HCT116 (cell line): ENCODE measurements around the gene EMP1. TPM values are rescaled to one million over a fixed set of nuclear protein-coding genes. Genes with fewer than 3 reads are reported as not detected.
A peak's percentile ranks its signal among the peaks of the same experiment; 100 is the strongest.

Experiments used
- ATAC-seq: fragments of 200-7000 bp; cut with Tn5 transposase; 2 replicates; pipeline ENCODE4 v1.9.1; 2020; ENCODE audit warnings: mild to moderate bottlenecking, moderate library complexity
- BruUV-seq: library from RNA; stranded (reverse); fragments of 400-500 nt; replicated peaks from 2 replicates; lab custom pipeline; 2021; lab: Mats Ljungman, UMichigan
- CTCF ChIA-PET: fragments of 300-600 bp; sonication (Branson Sonifier 250); formaldehyde crosslinking; loops from one replicate; lab custom pipeline; 2021; ENCODE audit warnings: antibody characterized with exemption; lab: Charles Lee
- POLR2A ChIA-PET: fragments of 300-600, 350-600 bp; sonication (Branson Sonifier 250); formaldehyde crosslinking; loops from one replicate; lab custom pipeline; 2021; ENCODE audit warnings: antibody characterized with exemption; lab: Charles Lee
- RAD21 ChIA-PET, 2 experiments: fragments of 300-600 bp; sonication (Branson Sonifier 250); formaldehyde crosslinking; loops; one replicate each; lab custom pipeline; 2023; ENCODE audit warnings: low total read pairs in 2 of 2; ENCODE audit not compliant: uncharacterized antibody in 2 of 2, unreplicated experiment in 2 of 2, low non-redundant PET in 1 of 2; lab: Charles Lee
- DNase-seq: peaks from one replicate; pipeline ENCODE4 v3.0.0-alpha.2; 2010; ENCODE audit warnings: low read depth, low spot score
- H2AFZ ChIP-seq: fragments of 200-600 bp; shearing (Covaris generic), sonication (generic); 2 replicates; pipeline ENCODE4 v1.6.1; 2017; ENCODE audit warnings: low read depth, mixed run types, mixed read lengths, antibody characterized with exemption, low read length; ENCODE audit not compliant: poor library complexity, severe bottlenecking
- H3K27ac ChIP-seq: 2 replicates; pipeline ENCODE4 v1.5.1; 2012; ENCODE audit warnings: low read depth, low read length
- H3K27me3 ChIP-seq: fragments of 200-600 bp; sonication (generic); 2 replicates; pipeline ENCODE4 v1.6.1; 2016; ENCODE audit warnings: mixed run types, low read length, mixed read lengths; ENCODE audit not compliant: insufficient read depth
- H3K36me3 ChIP-seq, 2 experiments: fragments of 200-500 bp in 1 of 2; fragments of 200-600 bp in 1 of 2; sonication (Bioruptor generic) in 1 of 2; sonication (generic) in 1 of 2; 2 replicates each; pipeline versions ENCODE4 v1.5.1 to v1.6.1; 2014 to 2016; ENCODE audit warnings: low read length in 2 of 2, inconsistent platforms in 1 of 2, mixed read lengths in 1 of 2, mixed run types in 1 of 2; ENCODE audit not compliant: insufficient read depth in 2 of 2, control insufficient read depth in 1 of 2
- H3K4me1 ChIP-seq, 2 experiments: fragments of 200-600 bp in 1 of 2; sonication (generic) in 1 of 2; 2 replicates each; pipeline versions ENCODE4 v1.5.1 to v1.6.1; 2012 to 2017; ENCODE audit warnings: low read length in 2 of 2, inconsistent platforms in 1 of 2, mild to moderate bottlenecking in 1 of 2, mixed read lengths in 1 of 2, mixed run types in 1 of 2, moderate library complexity in 1 of 2; ENCODE audit not compliant: insufficient read depth in 2 of 2, control insufficient read depth in 1 of 2
- H3K4me2 ChIP-seq: fragments of 200-600 bp; sonication (generic); 2 replicates; pipeline ENCODE4 v1.6.1; 2017; ENCODE audit warnings: mixed run types, low read length, mixed read lengths
- H3K4me3 ChIP-seq, 2 experiments: fragments of 200-600 bp in 1 of 2; sonication (generic) in 1 of 2; replicated peaks in 1 of 2; 2 replicates each; pipeline ENCODE4 v1.5.1; 2011 to 2016; ENCODE audit warnings: low read length in 2 of 2, control low read depth in 1 of 2, low read depth in 1 of 2, mild to moderate bottlenecking in 1 of 2, mixed read lengths in 1 of 2, mixed run types in 1 of 2
- H3K79me2 ChIP-seq: fragments of 200-600 bp; sonication (generic); 2 replicates; pipeline ENCODE4 v1.6.1; 2017; ENCODE audit warnings: mild to moderate bottlenecking, mixed run types, low read length, moderate library complexity, mixed read lengths; ENCODE audit not compliant: insufficient read depth
- H3K9ac ChIP-seq: fragments of 200-600 bp; sonication (generic); 2 replicates; pipeline ENCODE4 v1.6.1; 2016; ENCODE audit warnings: low read length, mixed read lengths
- H3K9me2 ChIP-seq: fragments of 200-600 bp; sonication (generic), shearing (Covaris generic); 2 replicates; pipeline ENCODE4 v1.6.1; 2017; ENCODE audit warnings: mixed run types, mild to moderate bottlenecking, moderate library complexity; ENCODE audit not compliant: insufficient read depth
- H3K9me3 ChIP-seq, 2 experiments: fragments of 200-500 bp in 1 of 2; fragments of 200-600 bp in 1 of 2; sonication (Bioruptor generic) in 1 of 2; sonication (generic) in 1 of 2; 2 replicates each; pipeline ENCODE4 v1.6.1; 2014 to 2017; ENCODE audit warnings: low read length in 2 of 2, mixed read lengths in 2 of 2, inconsistent platforms in 1 of 2, low read depth in 1 of 2, mild to moderate bottlenecking in 1 of 2, mixed run types in 1 of 2, moderate library complexity in 1 of 2; ENCODE audit not compliant: control insufficient read depth in 1 of 2, insufficient read depth in 1 of 2
- H4K20me1 ChIP-seq: fragments of 200-600 bp; sonication (generic), shearing (Covaris generic); 2 replicates; pipeline ENCODE4 v1.6.1; 2017; ENCODE audit warnings: mixed run types, mild to moderate bottlenecking, moderate library complexity; ENCODE audit not compliant: insufficient read depth
- ATF3 ChIP-seq: IDR thresholded peaks from 2 replicates; pipeline ENCODE4 v1.6.1; 2012
- CEBPB ChIP-seq: IDR thresholded peaks from 2 replicates; pipeline ENCODE4 v1.6.1; 2012; ENCODE audit warnings: low read depth
- ELF1 ChIP-seq: IDR thresholded peaks from 2 replicates; pipeline ENCODE4 v1.6.1; 2012; ENCODE audit warnings: low read depth, borderline replicate concordance
- EZH2 ChIP-seq: fragments of 200-600 bp; sonication (generic); IDR thresholded peaks from 2 replicates; pipeline ENCODE4 v1.6.1; 2017; ENCODE audit warnings: antibody characterized with exemption, mixed run types
- EZH2phosphoT487 ChIP-seq: fragments of 200-600 bp; IDR thresholded peaks from 2 replicates; pipeline ENCODE4 v1.6.1; 2018; ENCODE audit warnings: antibody characterized with exemption, borderline replicate concordance
- FOSL1 ChIP-seq: IDR thresholded peaks from 2 replicates; pipeline ENCODE4 v1.6.1; 2012; ENCODE audit warnings: low read depth
- POLR2A ChIP-seq: IDR thresholded peaks from 2 replicates; pipeline ENCODE4 v1.7.0; 2011; ENCODE audit warnings: borderline replicate concordance; ENCODE audit not compliant: insufficient read depth, insufficient read length; ENCODE audit errors: extremely low read depth
- SIN3A ChIP-seq: IDR thresholded peaks from 2 replicates; pipeline ENCODE4 v1.6.1; 2012; ENCODE audit warnings: low read depth
- SRF ChIP-seq: IDR thresholded peaks from 2 replicates; pipeline ENCODE4 v1.6.1; 2012; ENCODE audit warnings: low read depth
- ZFX ChIP-seq: fragments of 450-650 bp; IDR thresholded peaks from 2 replicates; pipeline ENCODE4 v1.6.1; 2017
- intact Hi-C: fragments of 100-400 bp; cut with micrococcal nuclease; formaldehyde crosslinking; loops from 2 replicates; pipeline ENCODE4 v1.10.0; 2022
- total RNA-seq: library from RNA; stranded (reverse); gene quantifications from one replicate; pipeline ENCODE4 v1.2.1, GENCODE V29; 2021; ENCODE audit not compliant: unreplicated experiment
- TF ChIP-seq, protein P1 (sequence below): IDR thresholded peaks from 2 replicates; pipeline ENCODE4 v1.6.1; 2012; ENCODE audit warnings: low read depth

Gene EMP1
- total RNA-seq, 1 experiment from 2014 or later, result 110 TPM

- peaks cover 0 to 11% of the 10 kb centered on the region in 2 experiments; a peak in 1 of 4 replicates for H3K36me3 ChIP-seq
- H3K9ac ChIP-seq, result peak overlapping the region; percentile 77
- intact Hi-C loops, result no loop called here
- CTCF ChIA-PET, result no interaction called here
- TF ChIP-seq SIN3A (no peak), CEBPB (no peak), FOSL1 (no peak), ATF3 (no peak), EZH2phosphoT487 (no peak), ELF1 (no peak), SRF (no peak), EZH2 (no peak), POLR2A (no peak), ZFX (no peak)
- TF ChIP-seq, protein P1, sequence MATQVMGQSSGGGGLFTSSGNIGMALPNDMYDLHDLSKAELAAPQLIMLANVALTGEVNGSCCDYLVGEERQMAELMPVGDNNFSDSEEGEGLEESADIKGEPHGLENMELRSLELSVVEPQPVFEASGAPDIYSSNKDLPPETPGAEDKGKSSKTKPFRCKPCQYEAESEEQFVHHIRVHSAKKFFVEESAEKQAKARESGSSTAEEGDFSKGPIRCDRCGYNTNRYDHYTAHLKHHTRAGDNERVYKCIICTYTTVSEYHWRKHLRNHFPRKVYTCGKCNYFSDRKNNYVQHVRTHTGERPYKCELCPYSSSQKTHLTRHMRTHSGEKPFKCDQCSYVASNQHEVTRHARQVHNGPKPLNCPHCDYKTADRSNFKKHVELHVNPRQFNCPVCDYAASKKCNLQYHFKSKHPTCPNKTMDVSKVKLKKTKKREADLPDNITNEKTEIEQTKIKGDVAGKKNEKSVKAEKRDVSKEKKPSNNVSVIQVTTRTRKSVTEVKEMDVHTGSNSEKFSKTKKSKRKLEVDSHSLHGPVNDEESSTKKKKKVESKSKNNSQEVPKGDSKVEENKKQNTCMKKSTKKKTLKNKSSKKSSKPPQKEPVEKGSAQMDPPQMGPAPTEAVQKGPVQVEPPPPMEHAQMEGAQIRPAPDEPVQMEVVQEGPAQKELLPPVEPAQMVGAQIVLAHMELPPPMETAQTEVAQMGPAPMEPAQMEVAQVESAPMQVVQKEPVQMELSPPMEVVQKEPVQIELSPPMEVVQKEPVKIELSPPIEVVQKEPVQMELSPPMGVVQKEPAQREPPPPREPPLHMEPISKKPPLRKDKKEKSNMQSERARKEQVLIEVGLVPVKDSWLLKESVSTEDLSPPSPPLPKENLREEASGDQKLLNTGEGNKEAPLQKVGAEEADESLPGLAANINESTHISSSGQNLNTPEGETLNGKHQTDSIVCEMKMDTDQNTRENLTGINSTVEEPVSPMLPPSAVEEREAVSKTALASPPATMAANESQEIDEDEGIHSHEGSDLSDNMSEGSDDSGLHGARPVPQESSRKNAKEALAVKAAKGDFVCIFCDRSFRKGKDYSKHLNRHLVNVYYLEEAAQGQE, result no peak
- no peaks in the 10 kb centered on the region for H4K20me1 ChIP-seq
- ATAC-seq (no peak), DNase-seq (no peak)
- no peaks in the 10 kb centered on the region for H3K27me3 ChIP-seq
- POLR2A ChIA-PET, result interaction anchor here (0.6 kb wide), 1 partner anchor 336 kb away, joined by 4 read pairs; no protein-coding TSS in a partner anchor
- H3K9me2 ChIP-seq, result no peaks in the 10 kb centered on the region
- RAD21 ChIA-PET, result no interaction called here
- H3K4me1 ChIP-seq, result peaks cover 41 to 89% of the 10 kb centered on the region in 2 experiments
- peaks cover 65% of the 10 kb centered on the region for H3K79me2 ChIP-seq
- BruUV-seq, result no TSS peak
- no peaks in the 10 kb centered on the region for H3K9me3 ChIP-seq
- H3K4me2 ChIP-seq, result peak overlapping the region; percentile 88
- H2AFZ ChIP-seq, result no peak overlapping the region
- no peak overlapping the region for H3K27ac ChIP-seq
- H3K4me3 ChIP-seq, result peak overlapping the region in 1 of 2 experiments; percentile 74; a peak in 2 of 4 replicates
Observed at GRCh38 chr12:13198241-13198640, 1.7 kb downstream of the EMP1 start.
